Activated CD8-positive, alpha-beta memory T cell treated with anti-CD3 and anti-CD28 coated beads for 24 hours (primary cell): ENCODE data around the gene ACTN4.

Source experiments
- DNase-seq: peaks from one replicate; pipeline ENCODE4 v3.0.0-alpha.2; 2020

ACTN4 gene

DNA sequence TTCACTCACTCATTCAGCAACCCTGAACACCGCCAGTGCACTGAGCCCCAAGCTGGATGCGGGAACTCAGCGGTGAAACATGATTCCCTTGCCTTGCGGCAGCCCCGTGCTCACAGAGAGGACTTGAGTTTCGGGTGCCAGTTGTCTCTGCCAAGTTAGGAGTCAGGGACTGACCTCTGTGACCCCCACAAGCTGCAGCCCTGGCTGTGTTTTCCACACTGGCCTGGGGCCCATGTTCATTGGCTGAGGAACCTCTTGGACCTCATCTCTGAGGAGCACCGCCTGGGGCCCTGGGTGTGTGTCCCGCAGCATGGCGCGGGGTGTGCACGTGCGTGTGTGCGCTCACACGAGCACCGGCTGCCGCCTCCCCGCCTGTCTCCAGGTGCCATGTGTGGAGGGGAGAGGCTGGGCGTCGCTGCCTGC lies 65.8 kb downstream of the ACTN4 start:
- DNase-seq: no peak

GRCh38 chr19:38713865-38714264 lies 66.4 kb downstream of the ACTN4 start:
- no peak for DNase-seq

GRCh38 chr19:38714354-38714778 lies 66.9 kb downstream of the ACTN4 start:
- DNase-seq: no peak

DNA sequence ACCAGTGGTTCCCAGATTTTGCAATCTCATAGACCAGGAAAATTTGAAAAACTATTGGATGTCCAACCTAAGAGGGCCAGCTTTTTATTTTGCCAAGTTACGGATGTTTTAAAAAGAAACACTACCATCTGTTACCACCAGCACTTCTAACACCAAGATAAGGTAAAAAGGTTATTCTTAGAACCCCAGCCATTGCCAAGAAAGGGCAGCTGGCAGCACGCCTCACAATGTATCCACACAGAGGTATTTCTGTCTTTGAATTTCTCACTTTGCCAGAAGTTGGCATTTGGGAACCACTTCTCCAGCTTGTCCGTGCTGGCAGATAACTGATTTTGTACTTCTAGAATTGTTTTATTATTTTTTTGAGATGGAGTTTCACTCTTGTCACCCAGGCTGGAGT lies 68.1 kb downstream of the ACTN4 start:
- no peak for DNase-seq

DNA sequence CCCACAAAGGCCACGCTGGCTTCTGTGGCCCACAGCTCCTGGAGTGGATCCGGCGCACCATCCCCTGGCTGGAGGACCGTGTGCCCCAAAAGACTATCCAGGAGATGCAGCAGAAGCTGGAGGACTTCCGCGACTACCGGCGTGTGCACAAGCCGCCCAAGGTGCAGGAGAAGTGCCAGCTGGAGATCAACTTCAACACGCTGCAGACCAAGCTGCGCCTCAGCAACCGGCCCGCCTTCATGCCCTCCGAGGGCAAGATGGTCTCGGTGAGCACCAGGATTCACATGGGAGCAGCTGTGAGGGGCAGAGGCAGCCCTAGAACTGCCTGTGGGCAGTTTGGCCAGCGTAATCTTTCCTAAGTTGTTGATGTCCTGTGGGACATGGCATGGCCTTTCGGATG lies 69.6 kb downstream of the ACTN4 start:
- no peak for DNase-seq

GRCh38 chr19:38717855-38718254 lies 70.4 kb downstream of the ACTN4 start:
- no peak for DNase-seq

GRCh38 chr19:38718747-38719543 lies 71.5 kb downstream of the ACTN4 start:
- DNase-seq: no peak

GRCh38 chr19:38719761-38720558 lies 72.5 kb downstream of the ACTN4 start:
- DNase-seq: no peak

- no peak for DNase-seq
Observed at GRCh38 chr19:38720559-38721236, 73.2 kb downstream of the ACTN4 start.

- no peak for DNase-seq
Observed at GRCh38 chr19:38721496-38721895, 74.0 kb downstream of the ACTN4 start.

GRCh38 chr19:38721979-38722773 lies 74.7 kb downstream of the ACTN4 start:
- no peak for DNase-seq

DNA sequence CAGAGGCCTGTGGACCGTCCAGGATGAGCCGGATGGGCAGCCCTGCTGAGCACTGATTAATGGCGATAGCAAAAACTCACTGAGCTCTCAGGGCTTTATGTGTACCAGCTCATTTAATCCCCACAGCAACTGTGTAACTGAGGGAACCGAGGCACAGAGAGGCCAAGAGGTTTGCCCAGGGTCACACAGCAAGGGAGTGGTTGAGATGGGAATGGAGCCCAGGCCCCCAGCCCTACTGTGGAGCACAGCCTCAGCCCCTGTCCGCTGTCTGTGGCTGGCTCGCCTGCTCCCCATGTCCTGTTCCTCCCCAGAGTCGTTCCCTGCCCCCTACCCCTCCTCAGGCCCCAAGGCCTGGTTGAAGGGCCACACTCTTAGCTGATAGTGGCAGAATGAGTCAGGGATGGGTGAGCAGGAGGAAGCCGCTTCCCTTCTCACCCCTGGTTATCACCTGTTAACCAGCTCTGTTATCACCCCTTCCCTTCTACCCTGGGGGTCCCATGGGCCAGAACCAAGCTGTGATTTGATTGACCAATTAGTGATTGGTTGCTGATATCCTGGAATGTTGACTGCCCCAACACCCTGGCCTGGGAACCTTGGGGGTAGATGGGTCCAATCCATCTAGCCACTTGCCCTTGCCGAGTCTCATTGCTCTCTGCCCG lies 75.6 kb downstream of the ACTN4 start:
- no peak for DNase-seq

GRCh38 chr19:38723606-38723965 lies 76.1 kb downstream of the ACTN4 start:
- no peak for DNase-seq

- no peak for DNase-seq
Observed at GRCh38 chr19:38723990-38724854, 76.8 kb downstream of the ACTN4 start.

DNA sequence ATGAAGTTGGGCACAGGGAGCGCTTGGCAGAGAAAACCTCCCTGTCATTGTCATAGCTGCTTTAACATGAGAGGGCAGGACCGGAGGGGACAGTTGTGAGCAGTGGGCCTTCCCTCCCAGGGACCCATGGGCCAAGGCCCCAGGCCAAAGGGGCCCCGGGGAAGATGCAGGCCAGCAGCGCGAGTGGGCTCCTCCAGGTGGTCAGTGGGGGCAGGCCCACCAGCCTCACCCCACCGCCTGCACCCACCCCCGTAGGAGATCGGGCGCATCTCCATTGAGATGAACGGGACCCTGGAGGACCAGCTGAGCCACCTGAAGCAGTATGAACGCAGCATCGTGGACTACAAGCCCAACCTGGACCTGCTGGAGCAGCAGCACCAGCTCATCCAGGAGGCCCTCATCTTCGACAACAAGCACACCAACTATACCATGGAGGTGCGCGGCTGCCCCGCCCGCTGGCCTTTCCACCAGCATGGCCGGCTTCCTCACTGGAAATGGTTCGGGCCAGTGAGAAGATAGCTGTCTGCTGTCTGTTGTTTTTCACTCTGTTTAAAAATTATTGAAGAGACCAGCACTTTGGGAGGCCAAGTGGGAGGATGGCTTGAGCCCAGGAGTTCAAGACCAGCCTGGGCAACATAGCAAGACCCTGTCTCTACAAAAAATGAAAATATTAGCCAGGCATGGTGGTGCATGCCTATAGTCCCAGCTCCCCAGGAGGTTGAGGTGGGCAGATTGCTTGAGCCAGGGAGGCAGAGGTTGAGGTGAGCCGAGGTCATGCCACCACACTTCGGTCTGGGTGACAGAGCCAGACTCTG lies 78.2 kb downstream of the ACTN4 start:
- no peak for DNase-seq

DNA sequence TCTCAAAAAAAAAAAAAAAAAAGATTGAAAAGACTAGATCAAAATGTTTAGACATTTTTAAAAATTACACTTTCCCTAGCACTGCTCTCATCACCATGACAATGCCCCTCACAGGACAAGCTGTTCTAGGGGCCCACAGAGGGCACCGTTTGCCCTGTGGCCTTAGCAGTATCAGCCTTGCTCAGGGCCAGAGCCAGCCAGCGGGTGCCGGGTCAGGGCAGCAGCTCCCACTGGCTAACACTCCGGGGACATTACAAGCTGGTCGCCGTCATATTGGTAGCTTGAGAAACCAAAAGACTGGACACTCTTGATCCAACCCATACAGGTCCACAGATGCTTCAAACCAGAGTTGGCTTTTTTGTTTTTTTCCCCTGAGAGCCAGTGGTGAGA lies 78.8 kb downstream of the ACTN4 start:
- DNase-seq: no peak

- no peak for DNase-seq
Observed at GRCh38 chr19:38726761-38727301, 79.4 kb downstream of the ACTN4 start.

DNA sequence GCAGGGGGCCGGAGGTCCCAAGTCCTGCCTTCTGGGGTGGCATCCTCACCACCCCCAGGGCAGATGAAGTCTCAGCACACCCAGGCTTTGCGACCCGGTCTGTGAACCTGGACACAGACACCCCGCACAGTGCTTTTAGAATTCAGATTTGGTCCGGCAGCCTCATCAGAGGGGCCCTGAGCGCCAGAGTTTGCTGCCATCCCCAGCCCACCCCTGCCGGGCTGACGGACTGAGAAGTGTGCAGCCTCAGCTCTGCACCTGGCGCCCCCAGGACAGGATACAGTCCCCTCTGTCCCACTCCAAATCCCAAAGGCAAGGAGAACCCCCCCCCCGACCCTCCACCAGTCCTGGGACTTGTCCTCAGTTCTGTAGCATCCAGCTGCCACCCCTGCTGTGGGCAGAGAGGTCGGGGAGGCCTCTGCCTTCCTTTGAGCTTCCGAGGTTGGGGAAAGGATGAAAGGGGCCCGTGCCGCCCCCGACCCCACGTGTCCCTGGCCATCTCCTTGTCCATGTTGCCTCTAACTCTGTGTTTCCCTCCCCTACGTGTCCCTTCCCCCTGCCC lies 79.9 kb downstream of the ACTN4 start:
- DNase-seq: no peak

DNA sequence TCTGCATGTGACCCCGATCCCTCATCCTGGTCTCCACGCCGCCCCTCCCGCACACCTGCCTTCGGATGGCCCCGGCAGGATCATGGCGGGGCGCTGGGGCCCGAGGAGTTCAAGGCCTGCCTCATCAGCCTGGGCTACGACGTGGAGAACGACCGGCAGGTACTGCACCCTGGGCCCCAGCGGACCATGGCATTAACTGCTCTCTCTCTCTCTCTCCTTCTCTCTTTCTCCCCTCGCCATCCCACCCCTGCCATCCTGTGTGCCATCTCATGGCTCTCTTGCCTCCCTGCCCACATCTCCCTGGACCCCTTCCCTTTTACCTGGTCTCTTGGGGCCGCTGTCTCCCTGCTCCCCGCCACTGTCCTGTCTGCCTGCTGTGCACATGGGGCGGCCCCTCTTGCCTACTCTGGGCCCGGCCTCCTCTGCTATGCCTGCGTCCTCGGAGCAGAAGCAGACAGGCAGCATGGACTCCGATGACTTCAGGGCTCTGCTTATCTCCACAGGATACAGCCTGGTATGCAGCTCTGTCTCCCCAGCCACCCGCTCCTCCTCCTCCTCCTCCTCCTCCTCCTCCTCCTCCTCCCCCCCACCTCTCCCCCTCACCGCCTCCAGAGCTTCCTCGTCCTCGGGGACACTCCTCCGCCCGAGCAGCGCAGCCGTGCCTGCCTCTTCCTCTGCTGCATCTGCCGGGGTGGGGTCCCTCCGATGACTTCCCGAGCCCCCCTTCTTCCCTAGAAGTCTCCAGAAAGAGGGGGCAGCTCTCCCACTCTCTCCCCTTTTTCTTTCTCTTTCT lies 80.6 kb downstream of the ACTN4 start:
- DNase-seq: no peak
